H1 (cell line): ENCODE measurements around the gene LRBA. TPM values are rescaled to one million over a fixed set of nuclear protein-coding genes. Genes with fewer than 3 reads are reported as not detected.

Source experiments
- CTCF ChIA-PET: fragments of 300-600 bp; sonication (Branson Sonifier 250); formaldehyde crosslinking; loops from one replicate; lab custom pipeline; 2021; ENCODE audit not compliant: partially characterized antibody; lab: Charles Lee
- POLR2A ChIA-PET: fragments of 300-600 bp; sonication (Branson Sonifier 250); formaldehyde crosslinking; loops from one replicate; lab custom pipeline; 2021; ENCODE audit warnings: inconsistent platforms; ENCODE audit not compliant: partially characterized antibody; lab: Charles Lee
- DNase-seq, 2 experiments: peaks; one replicate each; pipeline versions ENCODE4 v3.0.0 to v3.0.0-alpha.2; 2010 to 2022; ENCODE audit warnings: low spot score in 2 of 2, low read depth in 1 of 2, mixed read lengths in 1 of 2
- FAIRE-seq: peaks from 2 replicates; lab custom pipeline; 2011; peaks lifted over from hg19 to GRCh38; lab: Jason Lieb, UNC
- H2AFZ ChIP-seq: 2 replicates; pipeline ENCODE4 v1.8.1; 2012; ENCODE audit warnings: low read length, inconsistent platforms
- H2AK5ac ChIP-seq: 2 replicates; pipeline ENCODE4 v1.6.1; 2013; ENCODE audit warnings: low read depth, low read length
- H2BK120ac ChIP-seq: replicated peaks from 2 replicates; pipeline ENCODE3; 2013; ENCODE audit warnings: low read depth, low read length, inconsistent platforms
- H2BK12ac ChIP-seq: 2 replicates; pipeline ENCODE4 v1.6.1; 2013; ENCODE audit warnings: low read depth, low read length
- H2BK15ac ChIP-seq: 2 replicates; pipeline ENCODE4 v1.6.1; 2013; ENCODE audit warnings: low read length
- H2BK20ac ChIP-seq: 2 replicates; pipeline ENCODE4 v1.6.1; 2013; ENCODE audit warnings: low read length
- H2BK5ac ChIP-seq: 2 replicates; pipeline ENCODE4 v1.6.1; 2013; ENCODE audit warnings: low read depth, low read length
- H3K14ac ChIP-seq: 2 replicates; pipeline ENCODE4 v1.6.1; 2013; ENCODE audit warnings: inconsistent platforms; ENCODE audit not compliant: insufficient read length
- H3K18ac ChIP-seq: 2 replicates; pipeline ENCODE4 v1.6.1; 2013; ENCODE audit warnings: low read length; ENCODE audit errors: extremely low read depth
- H3K23ac ChIP-seq: 2 replicates; pipeline ENCODE4 v1.6.1; 2013; ENCODE audit warnings: inconsistent platforms; ENCODE audit not compliant: insufficient read length
- H3K23me2 ChIP-seq: 2 replicates; pipeline ENCODE4 v1.6.1; 2013; ENCODE audit warnings: low read depth, low read length
- H3K27ac ChIP-seq: 2 replicates; pipeline ENCODE4 v1.6.1; 2011; ENCODE audit warnings: low read depth, low read length, inconsistent platforms
- H3K27me3 ChIP-seq, 4 experiments: replicated peaks in 1 of 4; 1 replicate in 1 of 4; 2 replicates in 3 of 4; pipeline versions ENCODE4 v1.6.1 to v1.8.1; 2011 to 2013; ENCODE audit warnings: low read length in 3 of 4, mild to moderate bottlenecking in 3 of 4, inconsistent platforms in 2 of 4, mixed read lengths in 2 of 4, moderate library complexity in 1 of 4; ENCODE audit not compliant: control insufficient read depth in 3 of 4, insufficient read depth in 3 of 4; ENCODE audit errors: extremely low read depth in 1 of 4
- H3K36me3 ChIP-seq, 4 experiments: 2 replicates each; pipeline versions ENCODE4 v1.6.1 to v1.8.1; 2011 to 2013; ENCODE audit warnings: mild to moderate bottlenecking in 4 of 4, low read length in 3 of 4, moderate library complexity in 2 of 4, control low read depth in 1 of 4, inconsistent platforms in 1 of 4; ENCODE audit not compliant: insufficient read depth in 4 of 4, control insufficient read depth in 2 of 4
- H3K4ac ChIP-seq: replicated peaks from 2 replicates; pipeline ENCODE3; 2013; ENCODE audit warnings: low read length, low read depth, mixed read lengths, inconsistent platforms; ENCODE audit not compliant: insufficient read length
- H3K4me1 ChIP-seq, 4 experiments: replicated peaks in 1 of 4; 1 replicate in 1 of 4; 2 replicates in 3 of 4; pipeline versions ENCODE4 v1.6.1 to v1.8.1; 2011 to 2013; ENCODE audit warnings: low read length in 3 of 4, inconsistent platforms in 2 of 4, mixed read lengths in 1 of 4; ENCODE audit not compliant: insufficient read depth in 4 of 4, control insufficient read depth in 3 of 4
- H3K4me2 ChIP-seq, 2 experiments: 2 replicates each; pipeline versions ENCODE4 v1.6.1 to v1.8.1; 2011 to 2013; ENCODE audit warnings: low read depth in 2 of 2, low read length in 2 of 2, control low read depth in 1 of 2, inconsistent platforms in 1 of 2, mild to moderate bottlenecking in 1 of 2; ENCODE audit not compliant: insufficient read depth in 1 of 2
- H3K4me3 ChIP-seq, 4 experiments: fragments of 200-600, 300-600 bp in 1 of 4; sonication (generic), shearing (Covaris generic), sonication (Bioruptor Twin) in 1 of 4; 2 replicates each; pipeline versions ENCODE4 v1.5.1 to v1.8.1; 2011 to 2016; ENCODE audit warnings: low read length in 4 of 4, low read depth in 3 of 4, control low read depth in 2 of 4, inconsistent platforms in 2 of 4, mild to moderate bottlenecking in 2 of 4, mixed read lengths in 1 of 4, moderate library complexity in 1 of 4; ENCODE audit not compliant: insufficient read depth in 2 of 4; ENCODE audit errors: extremely low read depth in 1 of 4
- H3K56ac ChIP-seq: replicated peaks from 2 replicates; pipeline ENCODE3; 2013; ENCODE audit warnings: low read depth, mild to moderate bottlenecking, mixed read lengths, low read length, inconsistent platforms; ENCODE audit not compliant: insufficient read length
- H3K79me1 ChIP-seq: 2 replicates; pipeline ENCODE4 v1.6.1; 2013; ENCODE audit warnings: low read depth, low read length, control low read depth
- H3K79me2 ChIP-seq, 2 experiments: 2 replicates each; pipeline versions ENCODE4 v1.6.1 to v1.8.1; 2012 to 2013; ENCODE audit warnings: low read length in 2 of 2, mild to moderate bottlenecking in 2 of 2, inconsistent platforms in 1 of 2; ENCODE audit not compliant: insufficient read depth in 2 of 2, control insufficient read depth in 1 of 2
- H3K9ac ChIP-seq, 4 experiments: replicated peaks in 1 of 4; 1 replicate in 1 of 4; 2 replicates in 3 of 4; pipeline versions ENCODE4 v1.6.1 to v1.8.1; 2011 to 2013; ENCODE audit warnings: low read depth in 3 of 4, low read length in 3 of 4, control low read depth in 2 of 4, mild to moderate bottlenecking in 2 of 4, moderate library complexity in 2 of 4, inconsistent platforms in 1 of 4; ENCODE audit errors: extremely low read depth in 1 of 4
- H3K9me3 ChIP-seq, 2 experiments: 2 replicates each; pipeline versions ENCODE4 v1.6.1 to v1.8.1; 2012 to 2013; ENCODE audit warnings: mild to moderate bottlenecking in 2 of 2, moderate library complexity in 2 of 2, control low read depth in 1 of 2, inconsistent platforms in 1 of 2, low read depth in 1 of 2, low read length in 1 of 2, mixed read lengths in 1 of 2; ENCODE audit not compliant: insufficient read depth in 2 of 2
- H4K20me1 ChIP-seq, 2 experiments: replicated peaks in 1 of 2; 2 replicates each; pipeline versions ENCODE3 to v1.8.1; 2011 to 2013; ENCODE audit warnings: inconsistent platforms in 2 of 2, low read length in 2 of 2, mild to moderate bottlenecking in 1 of 2; ENCODE audit not compliant: insufficient read depth in 2 of 2, control insufficient read depth in 1 of 2
- H4K5ac ChIP-seq: 2 replicates; pipeline ENCODE4 v1.6.1; 2013; ENCODE audit warnings: low read length, low read depth, mixed read lengths, inconsistent platforms; ENCODE audit not compliant: insufficient read length
- H4K8ac ChIP-seq: 2 replicates; pipeline ENCODE4 v1.8.0; 2013; ENCODE audit warnings: mild to moderate bottlenecking, moderate library complexity, low read length, inconsistent platforms; ENCODE audit not compliant: insufficient read depth; ENCODE audit errors: extremely low read depth
- H4K91ac ChIP-seq: replicated peaks from 2 replicates; pipeline ENCODE3; 2013; ENCODE audit warnings: low read length, mixed read lengths, inconsistent platforms; ENCODE audit not compliant: insufficient read length
- NANOG ChIP-seq: IDR thresholded peaks from 2 replicates; pipeline ENCODE4 v1.6.1; 2011; ENCODE audit warnings: low read length, low read depth, mild to moderate bottlenecking, inconsistent platforms; ENCODE audit not compliant: insufficient read depth, poor library complexity, severe bottlenecking
- POU5F1 ChIP-seq: IDR thresholded peaks from 2 replicates; pipeline ENCODE4 v1.6.1; 2011; ENCODE audit warnings: low read depth, mild to moderate bottlenecking, low read length, moderate library complexity
- WGBS, 2 experiments: shearing (Covaris generic) in 1 of 2; methylation state at CpG; one replicate each; pipeline versions ENCODE4 v1.1.6 to v1.1.7; 2013 to 2015; ENCODE audit warnings: low lambda C conversion rate in 2 of 2, mixed read lengths in 2 of 2, inconsistent platforms in 1 of 2, low coverage in 1 of 2, missing lambda C conversion rate in 1 of 2; ENCODE audit not compliant: insufficient replicate concordance in 2 of 2, insufficient coverage in 1 of 2, insufficient read length in 1 of 2; ENCODE audit errors: extremely low coverage in 1 of 2, missing lambda C conversion rate in 1 of 2; 5-methylcytosine and 5-hydroxymethylcytosine counted together
- polyA plus RNA-seq, 7 experiments: library from polyadenylated mRNA; depleted of rRNA in 3 of 7; stranded (reverse) in 5 of 7; unstranded in 2 of 7; fragments of >200 nt in 5 of 7; fragments of 200-250 nt in 2 of 7; gene quantifications; 1 replicate in 5 of 7; 2 replicates in 1 of 7; 4 replicates in 1 of 7; pipeline versions ENCODE4 v1.2.1 to v1.2.3, GENCODE V29; 2011 to 2013; ENCODE audit warnings: missing spikeins in 2 of 7, mixed read lengths in 2 of 7
- total RNA-seq: library from RNA; stranded (reverse); fragmentation: NEBNext Ultra II Directional; extraction: Animal tissue kit (Norgen Biotek cat#: 25700); gene quantifications from 2 replicates; pipeline ENCODE4 v1.2.1, GENCODE V29; 2021

LRBA gene
- total and polyA plus RNA-seq, 2 of the 8 experiments (the other 6 are each of a cell fraction or from before 2014, with no cell fraction given): 54.6 to 83.2 TPM

- no peak for TF ChIP-seq POU5F1
- no peak for TF ChIP-seq NANOG
- TF ChIP-seq, all 59 proteins: peak for 0
- Histone ChIP-seq H2AFZ (no peak overlapping the region), H3K4me1 (no peaks in the 10 kb centered on the region), H3K79me1 (no peaks in the 10 kb centered on the region), H2BK5ac (no peak overlapping the region), H4K8ac (no peak overlapping the region), H4K5ac (no peak overlapping the region), H4K20me1 (no peaks in the 10 kb centered on the region), H3K18ac (no peak overlapping the region), H3K56ac (no peak overlapping the region), H2BK15ac (no peak overlapping the region), H3K9ac (no peak overlapping the region), H3K23ac (no peak overlapping the region), H2BK20ac (no peak overlapping the region), H2BK120ac (no peak overlapping the region), H2BK12ac (no peak overlapping the region; the same call in 1 of the 2 replicates), H3K4me3 (no peak overlapping the region), H3K9me3 (no peaks in the 10 kb centered on the region), H3K27ac (no peak overlapping the region; the same call in 1 of the 2 replicates), H2AK5ac (no peak overlapping the region), H3K4ac (no peak overlapping the region), H4K91ac (no peak overlapping the region), H3K79me2 (no peaks in the 10 kb centered on the region), H3K36me3 (peaks cover 0 to 2% (median 0%) of the 10 kb centered on the region in 4 experiments; a peak in 1 of 8 replicates), H3K4me2 (no peak overlapping the region), H3K14ac (no peak overlapping the region), H3K27me3 (no peaks in the 10 kb centered on the region; a peak in 1 of 7 replicates), H3K23me2 (no peaks in the 10 kb centered on the region; the same call in 1 of the 2 replicates)
- POLR2A ChIA-PET: no interaction called here
- WGBS, 2 experiments: 77% methylated on average over 4 of the region's 4 CpGs; no CpG with 5 or more reads in 1 of the 2 experiments
- CTCF ChIA-PET: interaction anchor here (0.6 kb wide), 1 partner anchor 503 kb away, joined by 3 read pairs; no protein-coding TSS in a partner anchor
- FAIRE-seq (no peak), DNase-seq (no peak)
These were observed 640.1 kb downstream of the LRBA start for GRCh38 chr4:150375025-150375424.
